Ramos (cell line): ENCODE data around the gene SCEL.
"Not testable (repeated sequence)": the region's sequence is repeated elsewhere in the genome, so short reads cannot be mapped to it uniquely, and the experiment has no call there.

ENCODE experiments used
- in situ Hi-C: fragments of 300-500 bp; cut with MboI; formaldehyde crosslinking; loops from one replicate; pipeline ENCODE4 v1.14.3; 2022; ENCODE audit warnings: low sequenced_read_pairs; ENCODE audit not compliant: unreplicated experiment

The SCEL gene

GRCh38 chr13:77535448-77535847 lies at the start of gene SCEL:
Gene SCEL (plus strand): TSS chr13:77535706. CDS start chr13:77555876, 20,170 bp downstream.
- in situ Hi-C loops, result no loop called here

DNA sequence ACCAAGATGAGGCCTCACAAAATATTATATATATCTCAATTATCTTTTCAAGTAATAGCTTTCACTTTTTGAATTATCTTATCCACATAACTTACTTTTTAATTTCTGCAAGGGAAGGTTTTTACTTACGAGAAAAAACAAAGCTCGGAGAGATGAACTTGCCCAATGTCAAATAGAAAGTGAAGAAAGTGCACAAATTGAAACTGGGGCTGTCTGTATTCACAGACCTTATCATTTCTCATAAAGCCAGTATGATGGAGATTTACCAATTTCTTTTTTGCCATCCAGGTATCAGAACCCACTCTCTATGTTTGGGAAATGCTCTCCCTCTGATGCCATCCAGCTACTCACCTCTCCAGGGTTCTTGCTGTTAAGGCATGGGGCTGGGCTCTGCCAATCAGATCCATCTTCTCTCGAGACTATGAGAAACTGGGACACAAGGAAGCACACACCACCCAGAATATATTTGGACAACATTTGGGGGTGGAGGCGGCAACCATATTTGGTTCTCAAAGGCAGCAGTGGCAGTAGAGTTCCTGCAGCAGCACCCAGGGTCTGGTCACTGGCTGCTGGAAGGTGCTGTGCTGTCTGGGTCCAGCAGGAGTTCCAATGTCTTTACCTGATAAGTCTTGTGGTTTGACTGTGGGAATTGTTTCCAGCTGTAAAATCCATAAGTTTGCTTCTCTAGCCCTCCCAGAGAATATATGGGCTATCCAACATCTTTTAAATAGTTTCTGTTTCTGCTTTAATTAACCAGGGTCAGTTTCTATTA lies 45.8 kb upstream of the SCEL start:
- in situ Hi-C loops, result no loop called here

DNA sequence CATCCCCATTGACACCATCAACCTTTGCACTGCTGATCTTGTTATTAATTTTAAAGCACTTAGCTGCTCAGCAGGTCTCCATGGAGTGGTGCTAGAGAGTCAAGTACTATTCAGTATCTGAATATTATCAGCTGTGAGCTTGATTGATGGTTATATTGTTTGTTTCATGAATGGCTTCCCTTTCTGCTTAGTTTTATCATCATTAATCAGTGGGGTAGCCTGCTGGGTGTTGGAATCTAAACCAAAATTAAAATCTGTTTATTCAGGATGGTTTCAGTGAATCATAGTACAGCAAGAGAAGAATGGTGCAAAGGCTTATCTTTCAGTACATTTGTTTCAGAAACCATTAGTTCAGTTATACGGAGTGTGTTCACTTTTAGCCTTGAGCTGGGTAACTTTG lies 42.5 kb upstream of the SCEL start:
- in situ Hi-C loops, result no loop called here

GRCh38 chr13:77494226-77494625 lies 41.3 kb upstream of the SCEL start:
- in situ Hi-C loops, result no loop called here

DNA sequence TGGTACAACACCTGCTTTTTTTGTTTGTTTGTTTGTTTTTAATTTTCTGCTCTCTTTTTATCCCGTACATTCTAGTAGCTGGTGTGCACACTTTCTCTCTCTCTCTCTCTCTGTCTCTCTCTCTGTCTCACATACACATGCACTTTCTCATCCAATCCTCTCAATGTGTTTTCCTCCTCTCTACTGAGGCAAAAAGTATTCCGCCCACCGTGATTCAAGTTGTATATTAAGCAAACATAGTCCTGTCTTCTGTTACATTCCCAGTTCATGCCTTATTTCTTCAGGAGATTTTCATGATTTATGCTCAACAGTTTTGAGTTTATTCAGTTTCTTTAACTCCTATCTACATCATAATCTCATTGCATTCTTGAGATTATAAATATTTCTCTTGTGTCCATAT lies 38.2 kb upstream of the SCEL start:
- in situ Hi-C loops, result no loop called here

DNA sequence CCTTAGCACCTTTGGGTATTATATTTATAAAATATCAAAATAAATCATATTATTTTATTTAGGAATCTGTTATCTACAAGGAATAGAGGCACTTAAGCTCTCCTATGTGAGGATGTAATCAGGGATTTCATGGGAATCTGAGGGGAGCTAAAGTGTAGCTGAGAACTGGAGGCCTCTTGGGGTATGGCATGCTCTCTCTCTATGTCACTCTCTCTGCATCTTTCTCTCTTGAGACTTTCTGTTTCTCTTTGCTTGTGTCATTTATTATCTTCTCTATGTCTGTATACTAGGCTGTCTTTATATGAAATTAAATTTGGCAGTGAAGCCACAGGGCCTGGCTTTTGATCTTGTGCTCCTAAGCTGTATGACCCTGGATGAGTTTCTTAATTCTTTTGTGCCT lies 37.7 kb upstream of the SCEL start:
- in situ Hi-C loops, result no loop called here

- in situ Hi-C loops, result no loop called here
Observed at GRCh38 chr13:77502104-77502720, 33.3 kb upstream of the SCEL start.

DNA sequence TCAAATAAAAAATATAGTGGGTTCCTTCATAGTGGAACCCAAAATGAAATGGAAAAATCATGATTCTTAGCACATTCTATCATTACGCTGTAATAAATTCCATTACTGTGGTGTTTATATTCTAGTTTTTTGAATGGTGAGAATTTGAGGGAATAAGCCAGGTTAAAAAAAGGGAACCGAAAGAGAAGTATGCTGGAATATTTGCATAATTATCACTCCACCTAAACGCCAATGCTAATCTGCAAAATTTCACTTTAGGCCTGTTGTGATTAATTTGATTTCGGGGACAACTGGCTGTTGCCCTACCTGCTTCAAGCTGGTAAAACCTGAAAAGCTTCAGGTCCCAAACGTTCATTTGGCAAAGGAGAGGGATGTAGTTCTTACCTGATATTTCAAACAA lies 32.1 kb upstream of the SCEL start:
- in situ Hi-C loops, result no loop called here

- in situ Hi-C loops, result no loop called here
Observed at GRCh38 chr13:77506874-77507273, 28.6 kb upstream of the SCEL start.

GRCh38 chr13:77507931-77508776 lies 27.4 kb upstream of the SCEL start:
- in situ Hi-C loops, result no loop called here

DNA sequence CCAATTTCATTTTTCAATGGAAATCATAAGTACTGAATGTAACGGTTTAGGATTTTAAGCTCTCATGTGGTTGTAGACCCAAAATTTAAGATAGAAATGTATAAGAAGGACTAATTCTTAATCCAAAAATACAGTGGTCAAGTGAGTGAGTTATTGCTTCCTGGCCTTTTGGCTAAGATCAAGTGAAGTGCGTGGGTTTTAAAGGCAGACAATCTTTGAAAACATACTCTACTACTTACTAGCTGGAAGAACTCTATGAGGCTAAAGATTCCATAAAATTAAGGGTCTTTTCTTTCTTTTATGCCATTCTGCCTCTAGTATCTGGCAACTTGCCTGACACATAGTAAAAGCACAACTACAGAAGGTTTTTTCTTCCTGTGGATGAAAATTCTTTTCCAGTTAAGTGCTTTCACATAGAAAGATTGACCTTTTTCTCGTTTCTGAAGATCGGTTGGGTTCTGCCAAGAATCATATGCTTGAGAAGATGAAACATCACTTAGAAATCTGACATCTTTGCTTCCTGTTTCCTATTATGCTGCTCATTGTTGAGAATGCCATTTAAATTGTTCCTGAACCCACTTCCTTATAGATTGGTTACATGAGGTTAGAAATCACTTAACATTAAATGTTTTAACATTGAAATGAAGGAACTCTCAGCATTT lies 26.4 kb upstream of the SCEL start:
- in situ Hi-C loops, result no loop called here

GRCh38 chr13:77510156-77510555 lies 25.4 kb upstream of the SCEL start:
- in situ Hi-C loops, result no loop called here

- in situ Hi-C loops, result no loop called here
Observed at GRCh38 chr13:77511552-77511951, 24.0 kb upstream of the SCEL start.

- in situ Hi-C loops, result no loop called here
Observed at GRCh38 chr13:77513719-77514335, 21.7 kb upstream of the SCEL start.

- in situ Hi-C loops, result no loop called here
Observed at GRCh38 chr13:77514336-77514726, 21.2 kb upstream of the SCEL start.

DNA sequence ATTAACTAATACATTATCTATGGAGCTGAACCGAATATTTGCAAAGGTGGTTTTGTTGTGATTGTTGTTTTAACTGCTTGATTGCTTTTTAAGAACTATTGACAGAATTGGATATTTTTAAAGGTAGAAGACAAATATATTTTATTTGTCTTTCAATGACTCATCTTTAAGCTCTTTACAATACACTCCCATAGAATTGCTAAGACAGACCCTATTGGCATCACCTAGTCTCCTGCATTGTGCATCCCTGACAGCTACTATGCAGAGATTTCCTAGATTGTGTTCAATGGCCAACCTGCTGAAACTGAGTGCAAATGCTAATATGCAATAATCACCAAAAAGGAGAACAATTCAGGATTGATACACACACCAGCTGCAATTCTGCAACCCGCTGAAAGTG lies 19.7 kb upstream of the SCEL start:
- in situ Hi-C loops, result no loop called here

DNA sequence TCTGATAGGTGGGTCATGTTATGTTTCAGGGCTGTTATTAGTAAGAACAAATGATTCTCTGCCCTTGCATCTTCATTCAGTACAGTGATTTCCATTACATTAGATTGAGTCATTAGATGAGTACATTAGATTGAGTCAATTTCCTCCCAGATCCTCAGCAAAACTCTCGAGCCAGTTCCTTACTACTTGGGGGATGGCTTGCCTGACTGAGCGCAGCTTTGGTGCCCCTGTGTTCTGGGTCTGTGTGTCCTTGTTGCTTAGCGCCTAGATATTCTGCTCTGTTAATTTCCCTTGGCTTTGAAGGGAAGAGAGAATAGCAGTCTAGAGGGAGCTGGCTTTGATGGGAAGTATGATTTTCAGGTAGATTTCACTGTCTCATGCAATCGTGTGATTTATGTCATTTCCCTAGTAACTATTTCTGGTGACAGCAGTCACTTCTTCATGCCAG lies 19.1 kb upstream of the SCEL start:
- in situ Hi-C loops, result no loop called here

DNA sequence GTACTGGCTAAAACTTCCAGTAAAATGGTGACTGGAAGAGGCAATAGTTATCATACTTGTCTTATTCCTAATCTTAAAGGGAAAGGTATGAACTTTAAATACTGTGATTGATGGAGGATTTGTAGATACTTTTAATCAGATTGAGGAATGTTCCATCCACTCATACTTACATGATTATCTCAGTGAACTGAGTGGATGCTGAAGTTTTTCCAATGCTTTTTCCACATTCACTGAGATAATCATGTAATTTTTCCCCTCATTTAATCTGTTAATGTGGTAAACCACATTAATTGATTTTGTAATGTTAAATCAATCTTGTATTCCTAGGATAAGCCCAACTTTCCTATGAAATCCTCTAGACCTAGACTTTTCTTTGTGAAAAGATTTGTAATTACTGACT lies 17.2 kb upstream of the SCEL start:
- in situ Hi-C loops, result no loop called here

GRCh38 chr13:77519396-77519795 lies 16.1 kb upstream of the SCEL start:
- in situ Hi-C loops, result not testable (repeated sequence)

GRCh38 chr13:77519808-77520207 lies 15.7 kb upstream of the SCEL start:
- in situ Hi-C loops, result no loop called here
